OCI-M1 (cell line): ENCODE results near the gene CCDC74B.
"Not testable (repeated sequence)": the region's sequence is repeated elsewhere in the genome, so short reads cannot be mapped to it uniquely, and the experiment has no call there.

Experiments used
- DNase-seq: peaks from one replicate; lab custom pipeline; 2025; lab: John Stamatoyannopoulos, UW

CCDC74B gene

GRCh38 chr2:130102597-130103363, 42.1 kb downstream of the CCDC74B start:
- not testable (repeated sequence) for DNase-seq
